HG02763 (cell line): ENCODE results near the gene UNK.
"Not testable (repeated sequence)": the region's sequence is repeated elsewhere in the genome, so short reads cannot be mapped to it uniquely, and the experiment has no call there.

Source experiments
- ATAC-seq: cut with Tn5 transposase; IDR thresholded peaks from one replicate; pipeline ENCODE4 v1.9.1; 2021; ENCODE audit warnings: mild to moderate bottlenecking, moderate library complexity; ENCODE audit not compliant: unreplicated experiment

The UNK gene

DNA sequence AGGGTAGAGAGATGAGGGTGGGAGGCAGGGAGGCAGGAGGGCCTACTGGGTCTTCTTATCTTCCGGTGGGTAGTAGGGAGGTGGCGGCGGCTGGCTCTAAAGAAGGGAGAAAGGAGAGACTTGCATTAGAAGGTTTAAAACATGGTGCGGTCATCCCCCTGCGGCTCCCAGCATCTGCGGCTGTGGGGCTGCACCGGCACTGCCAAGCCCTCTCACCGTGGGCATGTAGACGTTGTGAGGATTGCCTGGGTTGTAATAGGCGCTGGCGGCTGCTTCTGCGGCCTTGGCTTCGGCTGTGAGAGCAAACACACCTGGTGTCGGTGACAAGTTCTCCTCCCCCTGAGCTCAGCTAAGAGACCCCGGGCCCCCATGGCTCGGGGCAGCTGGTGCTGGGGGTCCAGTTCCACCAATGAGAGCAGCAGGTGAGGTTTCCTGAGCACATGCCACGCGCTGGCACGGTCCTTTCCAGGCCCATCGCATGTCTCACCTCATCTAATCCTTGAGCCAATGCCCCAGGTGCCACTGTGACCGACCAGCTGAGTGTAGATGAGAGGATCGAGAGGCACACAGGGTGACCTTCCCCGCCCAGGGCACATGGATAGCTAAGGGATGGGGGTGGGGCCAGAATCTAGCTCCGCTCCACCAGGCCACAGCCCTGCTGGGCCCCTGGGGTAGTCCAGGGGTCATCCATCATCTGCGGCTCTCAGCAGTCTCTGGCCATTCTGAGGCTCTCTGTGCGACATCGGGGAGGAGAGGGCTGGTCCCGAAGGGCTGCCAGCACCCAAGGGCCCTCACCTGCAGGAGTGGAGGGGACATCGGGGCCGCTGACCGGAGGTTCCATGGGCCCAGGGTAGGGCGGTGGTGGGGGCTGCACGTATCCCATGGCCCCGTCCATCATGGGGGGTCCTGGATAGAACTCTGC is 62.3 kb downstream of the UNK start:
- ATAC-seq: no peak

DNA sequence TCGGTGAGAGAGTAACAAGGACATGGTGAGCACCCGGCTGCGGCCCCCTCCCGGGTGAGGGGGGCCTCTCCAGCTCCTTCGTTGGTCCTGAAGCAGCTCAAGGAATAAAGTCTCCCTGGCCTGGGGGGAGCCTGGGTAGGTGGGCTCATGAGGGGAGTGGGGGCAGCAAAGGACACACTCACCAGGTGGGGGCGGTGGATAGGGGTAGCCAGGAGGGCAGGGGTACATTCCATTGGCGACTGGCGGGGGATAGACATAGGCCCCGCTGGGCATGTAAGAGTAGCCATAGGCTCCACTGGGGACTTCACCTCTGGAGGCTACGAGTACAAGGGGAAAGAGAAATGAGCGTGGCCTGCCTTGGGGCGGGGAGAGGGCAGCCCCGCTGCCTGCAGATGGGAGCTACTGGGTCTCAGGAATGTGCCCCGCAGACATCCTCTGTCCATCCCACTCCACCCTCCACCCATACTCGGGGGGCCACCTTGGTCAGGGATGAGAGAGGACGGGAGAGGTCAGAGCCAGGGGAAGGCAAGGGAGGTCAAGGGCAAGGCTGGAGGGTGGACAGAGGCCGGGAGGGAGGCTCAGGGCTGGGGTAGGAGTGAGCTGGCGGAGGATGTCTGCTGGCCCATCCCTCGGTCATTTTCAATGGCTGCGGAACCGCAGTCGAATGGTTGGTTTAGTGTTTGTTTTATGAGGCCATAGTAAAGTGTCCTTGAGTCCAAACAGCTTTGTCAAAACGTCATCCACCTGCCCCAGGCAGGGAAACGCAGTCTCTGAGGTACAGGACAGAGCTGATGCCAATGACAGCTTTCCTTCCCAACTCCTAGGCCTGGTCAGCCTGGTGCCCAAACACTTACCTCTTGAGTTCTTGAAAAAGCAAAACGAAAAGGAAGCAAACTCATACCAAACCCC is 63.3 kb downstream of the UNK start:
- no peak for ATAC-seq

DNA sequence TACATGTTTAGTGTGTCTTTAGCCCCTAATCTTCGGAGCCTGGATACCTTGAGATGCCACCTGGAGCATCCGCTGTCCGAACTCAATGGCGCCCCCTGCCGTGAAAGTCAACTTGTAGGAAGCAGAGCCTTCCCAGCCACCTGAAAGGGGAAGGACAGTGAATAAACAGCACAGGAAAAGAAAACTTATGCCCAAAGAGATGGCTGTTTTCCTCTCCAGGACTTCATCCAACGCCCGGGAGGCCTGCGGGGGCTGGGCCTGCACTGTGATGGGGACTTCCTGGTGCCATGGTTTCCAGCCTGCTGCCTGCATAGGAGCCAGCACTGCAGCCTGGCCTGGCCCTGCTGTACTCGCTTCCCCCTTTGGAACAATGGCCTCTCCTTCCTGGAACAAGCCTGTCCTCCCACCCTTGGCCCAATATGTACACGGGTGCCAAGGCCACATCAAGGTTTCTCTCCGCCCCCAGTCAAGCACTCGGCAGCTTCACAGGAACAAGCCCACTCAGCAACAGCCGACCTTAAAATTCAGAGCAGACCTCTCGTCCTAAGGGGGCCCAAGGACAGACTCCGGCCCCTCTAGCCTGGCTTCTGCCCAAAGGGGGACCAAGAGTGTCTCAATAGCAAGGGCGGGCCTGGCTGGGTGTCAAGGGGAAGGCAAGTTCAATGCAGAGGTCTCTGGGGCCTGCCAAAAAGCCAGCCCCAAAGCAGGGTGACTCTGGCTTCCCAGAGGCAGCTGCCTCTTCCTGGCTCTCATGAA is 64.1 kb downstream of the UNK start:
- ATAC-seq: no peak

DNA sequence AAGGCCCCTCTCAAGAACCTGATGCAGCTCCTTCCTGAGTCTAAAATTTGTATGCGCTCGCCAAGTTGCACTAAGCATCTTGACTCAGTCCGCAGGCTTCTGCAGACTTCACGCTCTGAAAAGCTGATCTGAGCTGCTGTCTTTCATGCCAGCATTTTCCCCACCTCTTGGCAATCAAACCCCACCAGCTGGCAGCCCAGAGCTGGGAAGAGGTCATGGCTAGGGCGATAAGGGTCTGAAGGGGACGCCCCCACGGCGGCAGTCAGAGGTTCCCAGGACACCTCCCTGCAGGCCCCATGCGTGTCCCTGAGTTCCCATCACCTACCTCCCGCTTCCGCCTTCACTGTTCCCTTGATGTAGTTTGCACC is 64.7 kb downstream of the UNK start:
- ATAC-seq: no peak

DNA sequence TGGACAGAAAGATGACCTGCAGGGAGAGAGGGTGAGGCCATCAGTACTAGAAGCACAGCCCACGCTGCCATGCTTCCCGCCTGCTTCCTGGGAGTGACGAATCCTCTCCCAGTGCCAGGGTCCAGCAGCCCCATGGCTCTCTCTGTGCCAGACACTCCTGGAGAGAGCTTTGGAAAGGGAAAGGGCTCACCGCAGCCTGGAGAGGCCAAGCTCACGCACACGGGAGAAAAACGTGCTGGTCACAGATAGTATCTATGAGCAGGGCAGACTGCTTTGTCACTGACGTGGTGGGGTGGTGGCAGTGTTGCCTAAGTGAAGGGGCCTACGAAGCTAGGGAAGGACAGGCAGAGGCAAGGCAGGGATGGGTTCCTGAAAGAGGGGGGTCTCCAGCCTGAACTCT is 65.1 kb downstream of the UNK start:
- no peak for ATAC-seq

DNA sequence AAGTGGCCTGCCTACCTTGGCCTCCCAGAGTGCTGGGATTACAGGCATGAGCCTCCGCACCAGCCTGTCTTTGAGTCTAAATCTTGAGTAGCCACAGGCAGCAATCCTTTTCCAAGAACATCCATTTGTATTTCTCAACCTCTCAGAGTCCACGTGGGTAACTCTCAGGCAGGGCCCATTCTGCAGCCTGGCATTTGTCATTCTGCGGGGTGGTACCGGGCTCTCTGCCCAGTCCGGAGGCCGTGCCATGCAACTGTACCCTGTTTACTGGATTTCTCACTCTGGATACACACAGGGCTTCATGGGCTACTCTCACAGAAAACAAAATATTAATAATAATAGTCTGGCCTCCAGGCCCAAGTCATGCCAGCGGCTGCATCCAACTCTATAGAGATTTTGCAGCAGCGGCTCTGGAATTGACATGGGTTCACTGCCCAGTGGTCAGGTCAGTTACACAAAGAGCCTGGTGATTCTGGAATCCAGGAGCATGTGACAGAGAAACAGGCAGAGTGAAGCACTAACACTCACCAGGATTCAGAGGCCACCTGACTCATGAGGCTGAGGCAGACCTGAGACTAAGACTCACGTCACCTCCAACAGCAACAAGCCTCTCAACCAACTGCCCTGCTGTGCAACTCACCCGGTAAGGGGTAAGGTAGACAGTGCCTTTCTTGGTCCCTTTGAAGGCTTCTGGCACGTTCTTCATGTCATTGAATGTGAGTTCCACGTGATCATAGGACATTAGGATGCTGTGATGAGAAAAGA is 66.5 kb downstream of the UNK start:
- no peak for ATAC-seq

DNA sequence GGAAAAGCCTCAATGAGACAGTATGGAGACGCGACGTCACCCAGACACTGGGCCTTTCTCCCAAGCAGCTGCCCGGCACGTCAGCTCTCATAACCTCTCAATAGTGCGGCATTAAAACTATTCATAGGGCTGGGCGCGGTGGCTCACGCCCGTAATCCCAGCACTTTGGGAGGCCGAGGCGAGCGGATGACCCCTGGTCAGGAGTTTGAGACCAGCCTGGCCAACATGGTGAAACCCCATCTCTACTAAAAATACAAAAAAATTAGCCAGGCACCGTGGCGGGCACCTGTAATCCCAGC is 67.0 kb downstream of the UNK start:
- ATAC-seq: not testable (repeated sequence)

DNA sequence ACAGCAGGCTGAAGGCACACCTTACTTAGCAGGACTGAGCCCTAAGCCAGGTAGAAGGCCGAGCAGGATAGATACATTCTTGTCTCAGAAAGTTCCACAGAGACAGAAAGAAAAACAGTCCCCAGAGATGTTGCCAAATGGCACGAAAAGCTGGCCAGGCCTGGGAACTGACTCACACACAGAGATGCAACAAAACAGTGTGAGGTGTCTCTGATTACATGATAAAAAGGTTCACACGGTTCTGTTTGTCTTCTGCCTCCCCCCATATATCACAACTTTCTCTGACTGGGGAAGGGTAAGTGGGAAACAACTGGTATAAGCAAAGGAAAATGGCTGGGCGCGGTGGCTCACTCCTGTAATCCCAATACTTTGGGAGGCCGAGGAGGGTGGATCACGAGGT is 68.8 kb downstream of the UNK start:
- no peak for ATAC-seq

DNA sequence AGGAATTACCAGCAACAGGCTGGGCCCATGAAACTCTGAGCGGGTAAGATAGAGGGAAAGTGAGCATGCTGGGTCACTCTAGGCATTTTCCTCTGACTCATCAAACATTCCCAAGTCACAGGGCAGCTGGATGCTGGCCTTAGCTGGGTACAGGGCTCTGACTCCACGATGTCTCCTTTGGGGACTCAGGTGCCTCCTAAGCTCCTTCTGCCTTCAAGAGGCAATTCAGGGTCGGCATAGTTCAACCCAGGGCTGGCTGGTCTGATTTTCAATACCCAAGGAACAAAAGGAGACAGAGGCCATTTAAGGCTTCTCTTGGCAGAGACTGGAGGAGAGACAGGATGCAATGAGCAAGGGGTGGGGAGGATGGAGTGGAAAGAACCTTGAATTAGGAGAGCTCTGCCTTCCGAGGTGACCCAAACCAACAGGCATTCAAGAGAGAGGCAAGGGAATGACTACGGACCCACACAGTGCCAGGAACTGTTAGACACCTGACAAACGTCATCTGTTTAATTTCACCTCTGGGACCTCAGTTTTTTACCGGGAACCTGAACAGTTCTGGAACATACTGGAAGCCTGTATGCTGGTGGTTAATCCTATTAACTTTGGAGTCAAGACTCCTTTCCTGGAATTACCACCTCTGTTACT is 69.6 kb downstream of the UNK start:
- ATAC-seq: no peak

DNA sequence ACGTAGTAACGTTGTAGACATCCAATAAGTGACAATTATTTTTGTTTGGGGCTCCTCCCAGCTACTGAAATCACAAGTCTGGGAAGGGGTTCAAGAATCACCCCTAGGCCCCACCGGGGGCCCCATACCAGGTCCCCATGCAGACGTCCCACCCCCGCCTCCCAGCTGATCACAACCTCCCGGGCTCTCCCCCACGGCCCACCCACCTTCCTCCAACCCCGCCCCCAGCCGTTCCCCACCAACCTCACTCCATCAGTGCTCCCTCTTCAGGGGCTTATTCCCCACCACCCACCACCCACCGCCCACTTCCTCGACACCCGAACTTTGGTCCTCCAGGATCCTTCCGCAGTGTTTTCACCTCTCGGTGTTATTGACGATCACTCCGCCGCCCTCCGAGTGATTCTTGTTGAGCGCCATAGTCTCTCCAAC is 70.3 kb downstream of the UNK start:
- no peak for ATAC-seq

DNA sequence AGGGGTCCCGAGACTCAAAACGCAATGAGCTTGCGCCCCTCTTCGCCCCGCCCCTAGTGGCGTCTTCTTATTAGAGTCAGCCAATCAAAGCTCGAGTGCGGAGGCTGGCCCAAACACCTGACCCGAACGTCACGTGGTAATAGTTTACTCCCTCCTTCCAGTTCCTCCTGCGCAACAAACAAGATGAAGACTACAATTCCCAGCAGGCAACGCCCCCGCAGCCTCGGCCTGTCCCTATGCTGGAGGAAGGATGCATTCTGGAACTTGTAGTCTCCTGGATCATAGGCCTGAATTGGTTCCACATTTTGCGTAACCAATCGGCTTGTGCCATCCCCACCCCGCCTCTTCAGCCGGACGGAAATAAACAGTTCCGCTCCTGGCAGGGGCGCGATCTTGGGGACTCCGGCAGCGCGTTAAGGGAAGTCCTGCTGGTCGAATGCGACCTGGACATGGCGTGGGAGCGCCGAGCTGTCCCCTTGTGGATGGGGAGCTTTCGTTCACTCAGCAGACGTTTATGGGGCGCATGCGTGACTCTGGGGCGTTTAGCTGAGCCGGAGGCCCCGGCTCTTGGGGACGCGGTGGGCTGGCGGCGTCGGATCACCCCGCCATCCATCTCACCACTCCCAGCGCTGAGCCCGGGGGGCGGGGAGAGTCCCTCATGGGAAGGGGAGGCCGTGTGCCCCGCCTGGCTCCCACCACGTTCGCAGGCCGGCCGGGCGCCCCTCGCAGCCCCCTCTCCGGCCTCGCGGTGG is 70.9 kb downstream of the UNK start, which contains the start of gene WBP2:
Gene WBP2 (minus strand): TSS at position 26 of the 752 bp plus-strand sequence. CDS start 38 bp downstream, outside the sequence.
- peak; percentile 89 for ATAC-seq

DNA sequence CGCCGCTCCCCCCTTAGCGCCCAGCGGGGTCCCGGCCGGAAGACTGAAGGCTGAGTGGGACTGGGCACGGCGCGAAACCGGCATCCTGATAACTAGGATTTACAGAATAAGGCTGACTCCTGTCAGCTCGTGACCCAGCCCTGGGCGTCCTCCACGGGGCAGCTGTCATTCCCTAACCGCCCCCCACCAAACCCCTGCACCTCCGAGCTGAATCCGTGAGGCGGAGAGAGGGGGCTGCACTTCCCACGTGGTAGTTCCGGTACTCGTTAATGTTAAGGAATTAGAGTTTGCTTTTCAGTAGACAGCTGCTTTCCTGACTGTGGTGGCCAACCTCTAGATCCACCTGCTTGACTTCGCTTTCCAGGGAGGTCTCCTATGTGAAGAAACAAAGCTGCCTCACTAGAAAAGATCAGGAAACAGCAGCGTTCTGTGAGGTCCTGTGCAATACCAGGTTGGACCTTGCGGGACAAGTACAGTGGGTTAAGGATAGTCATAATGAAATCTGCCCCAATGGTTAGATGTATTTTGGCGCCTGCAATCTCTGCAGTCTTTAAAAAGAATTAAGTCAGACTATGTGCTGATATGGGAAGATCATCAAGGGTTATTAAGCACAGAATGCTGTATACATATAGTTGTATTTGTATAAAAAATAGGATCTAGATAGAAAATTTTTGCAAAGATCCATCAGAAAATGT is 71.6 kb downstream of the UNK start:
- peak; percentile 25 for ATAC-seq

DNA sequence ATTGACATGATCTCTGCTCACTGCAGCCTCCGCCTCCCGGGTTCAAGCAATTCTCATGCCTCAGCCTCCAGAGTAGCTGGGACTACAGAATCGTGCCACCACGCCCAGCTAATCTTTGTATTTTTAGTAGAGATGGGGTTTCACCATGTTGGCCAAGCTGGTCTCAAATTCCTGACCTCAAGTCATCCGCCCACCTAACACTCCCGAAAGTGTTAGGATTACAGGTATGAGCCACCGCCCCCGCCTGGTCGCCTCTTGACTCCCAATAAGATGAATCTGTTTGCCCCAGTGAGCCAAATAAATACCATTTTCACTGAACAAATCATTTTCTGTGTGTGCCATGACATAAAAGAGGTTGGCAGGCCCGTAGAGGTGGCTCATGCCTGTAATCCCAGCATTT is 74.8 kb downstream of the UNK start:
- not testable (repeated sequence) for ATAC-seq

DNA sequence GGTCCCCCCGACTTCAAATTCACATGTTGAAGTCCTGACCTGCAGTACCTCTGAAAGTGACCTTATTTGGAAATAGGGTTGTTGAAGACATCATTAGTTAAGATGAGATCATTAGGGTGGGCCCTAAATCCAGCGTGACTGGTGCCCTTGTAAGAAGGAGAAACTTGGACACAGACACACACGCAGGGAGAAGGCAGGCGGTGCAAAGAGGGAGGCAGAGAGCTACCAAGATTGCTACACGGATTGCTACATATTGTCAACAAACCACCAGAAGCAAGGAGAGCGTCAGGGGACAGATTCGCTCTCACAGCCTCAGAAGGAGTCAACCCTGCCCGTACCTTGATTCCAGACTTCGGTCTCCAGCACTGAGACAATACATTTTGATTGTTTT is 77.3 kb downstream of the UNK start:
- no peak for ATAC-seq

DNA sequence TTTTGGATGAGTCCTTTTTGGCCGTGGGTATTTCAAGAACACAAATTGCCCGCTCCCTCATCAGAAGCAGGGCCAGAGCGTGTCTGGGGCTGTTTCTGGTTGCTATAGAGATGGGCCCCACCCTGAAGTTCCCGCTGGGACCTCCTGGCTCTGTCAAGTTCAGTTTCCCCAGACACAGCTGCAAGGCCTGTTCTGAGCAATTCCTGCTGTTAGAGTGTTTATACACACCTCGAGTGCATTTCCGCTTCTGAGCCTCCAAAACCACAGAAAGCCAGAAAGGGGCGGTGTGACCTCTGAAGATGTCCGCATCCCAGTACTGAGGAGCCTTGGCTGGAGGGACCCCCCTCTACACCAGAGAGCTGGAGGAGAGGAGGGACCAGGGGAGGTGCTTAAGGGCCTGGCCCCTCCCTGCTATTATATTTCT is 79.9 kb downstream of the UNK start:
- peak; percentile 84 for ATAC-seq

DNA sequence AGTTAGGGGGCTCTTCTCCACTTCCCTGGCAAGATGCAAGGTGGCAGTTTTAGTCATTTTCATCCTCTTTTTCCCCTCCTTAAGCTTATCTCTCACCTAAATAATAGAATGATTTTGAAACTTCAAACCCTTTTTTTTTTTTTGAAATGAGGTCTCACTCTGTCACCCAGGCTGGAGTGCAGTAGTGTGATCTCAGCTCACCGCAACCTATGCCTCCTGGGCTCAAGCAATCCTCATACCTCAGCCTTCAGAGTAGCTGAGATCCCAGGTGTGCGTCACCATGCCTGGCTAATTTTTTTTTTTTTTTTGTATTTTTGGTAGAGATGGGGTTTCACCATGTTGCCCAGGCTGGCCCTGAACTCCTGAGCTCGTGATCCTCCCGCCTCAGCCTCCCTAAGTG is 80.3 kb downstream of the UNK start:
- not testable (repeated sequence) for ATAC-seq

DNA sequence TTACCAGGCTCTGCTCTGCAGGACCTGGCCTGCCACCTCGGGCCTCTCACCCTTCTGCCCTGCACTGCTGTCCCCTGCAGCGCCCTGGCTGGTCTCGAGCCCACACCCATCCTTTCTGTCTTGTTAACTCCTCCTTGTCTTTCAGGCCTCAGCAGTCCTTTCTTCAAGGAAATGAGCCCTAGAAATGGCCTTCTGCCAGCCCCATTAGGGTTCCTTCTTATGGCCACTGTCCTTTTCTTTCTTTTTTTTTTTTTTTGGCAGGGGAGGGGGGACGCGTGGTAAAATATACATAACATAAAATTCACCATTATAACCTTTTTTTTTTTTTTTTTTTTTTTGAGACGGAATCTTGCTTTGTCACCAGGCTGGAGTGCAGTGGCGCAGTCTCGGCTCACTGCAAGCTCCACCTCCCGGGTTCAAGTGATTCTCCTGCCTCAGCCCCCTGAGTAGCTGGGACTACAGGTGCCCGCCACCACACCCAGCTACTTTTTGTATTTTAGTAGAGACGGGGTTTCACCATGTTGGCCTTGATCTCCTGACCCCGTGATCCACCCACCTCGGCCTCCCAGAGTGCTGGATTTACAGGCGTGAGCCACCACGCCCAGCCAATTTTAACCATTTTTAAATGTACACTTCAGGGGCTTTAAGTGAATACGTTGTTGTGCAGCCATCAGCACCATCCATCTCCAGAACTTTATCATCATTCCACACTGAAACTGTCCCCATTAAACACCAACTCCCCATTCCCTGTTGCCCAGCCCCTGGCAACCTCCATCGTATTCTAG is 81.0 kb downstream of the UNK start:
- ATAC-seq: not testable (repeated sequence)
